ENCODE measurements around the gene ORAI2. TPM values are rescaled to one million over a fixed set of nuclear protein-coding genes. Genes with fewer than 3 reads are reported as not detected.
A peak's percentile ranks its signal among the peaks of the same experiment; 100 is the strongest.

Gene ORAI2
- total and polyA plus RNA-seq, 2 of the 13 experiments (the other 11 are each of a cell fraction or from before 2014, with no cell fraction given), result 3.0 to 6.0 TPM

GRCh38 chr7:102451371-102452054 lies 18.1 kb downstream of the ORAI2 start (continued):
- TF ChIP-seq, protein P1, sequence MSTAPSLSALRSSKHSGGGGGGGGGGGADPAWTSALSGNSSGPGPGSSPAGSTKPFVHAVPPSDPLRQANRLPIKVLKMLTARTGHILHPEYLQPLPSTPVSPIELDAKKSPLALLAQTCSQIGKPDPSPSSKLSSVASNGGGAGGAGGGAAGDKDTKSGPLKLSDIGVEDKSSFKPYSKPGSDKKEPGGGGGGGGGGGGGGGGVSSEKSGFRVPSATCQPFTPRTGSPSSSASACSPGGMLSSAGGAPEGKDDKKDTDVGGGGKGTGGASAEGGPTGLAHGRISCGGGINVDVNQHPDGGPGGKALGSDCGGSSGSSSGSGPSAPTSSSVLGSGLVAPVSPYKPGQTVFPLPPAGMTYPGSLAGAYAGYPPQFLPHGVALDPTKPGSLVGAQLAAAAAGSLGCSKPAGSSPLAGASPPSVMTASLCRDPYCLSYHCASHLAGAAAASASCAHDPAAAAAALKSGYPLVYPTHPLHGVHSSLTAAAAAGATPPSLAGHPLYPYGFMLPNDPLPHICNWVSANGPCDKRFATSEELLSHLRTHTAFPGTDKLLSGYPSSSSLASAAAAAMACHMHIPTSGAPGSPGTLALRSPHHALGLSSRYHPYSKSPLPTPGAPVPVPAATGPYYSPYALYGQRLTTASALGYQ (CRISPR knock-in tag; IDR thresholded peaks at IDR 0.05), result no peak
- TF ChIP-seq ZBED4 (CRISPR knock-in tag; IDR thresholded peaks at IDR 0.05; ENCODE audit: borderline replicate concordance) (no peak), ZNF557 (CRISPR knock-in tag; IDR thresholded peaks at IDR 0.05) (no peak), RFXANK (CRISPR knock-in tag; IDR thresholded peaks at IDR 0.05) (no peak), RFX5 (IDR thresholded peaks at IDR 0.05; ENCODE audit: low read depth, low read length) (no peak), CSRNP1 (CRISPR knock-in tag; IDR thresholded peaks at IDR 0.05) (no peak), KDM2A (CRISPR knock-in tag; IDR thresholded peaks at IDR 0.05; ENCODE audit: borderline replicate concordance, low read depth) (no peak; the same call in 1 of the 2 replicates), SETDB1 (CRISPR knock-in tag; IDR thresholded peaks at IDR 0.05; ENCODE audit: borderline replicate concordance) (no peak), IRF1 (CRISPR knock-in tag; IDR thresholded peaks at IDR 0.05; ENCODE audit: low read depth) (no peak), HNF1B (CRISPR knock-in tag; IDR thresholded peaks at IDR 0.05) (0 out of 2 replicates have a peak, but pooled peaks have one; percentile 18), XBP1 (CRISPR knock-in tag; IDR thresholded peaks at IDR 0.05) (no peak), ZFP36L2 (CRISPR knock-in tag; IDR thresholded peaks at IDR 0.05) (no peak), CHCHD3 (CRISPR knock-in tag; IDR thresholded peaks at IDR 0.05) (no peak), MBD4 (IDR thresholded peaks at IDR 0.05; ENCODE audit: borderline replicate concordance, low read length) (no peak), ZNF382 (CRISPR knock-in tag; IDR thresholded peaks at IDR 0.05; ENCODE audit: borderline replicate concordance) (no peak), KDM5B (CRISPR knock-in tag; IDR thresholded peaks at IDR 0.05; ENCODE audit: borderline replicate concordance) (no peak), ZSCAN12 (CRISPR knock-in tag; IDR thresholded peaks at IDR 0.05) (no peak), ZNF589 (CRISPR knock-in tag; conservative IDR thresholded peaks at IDR 0.05) (no peak)
- TF ChIP-seq, protein P2, sequence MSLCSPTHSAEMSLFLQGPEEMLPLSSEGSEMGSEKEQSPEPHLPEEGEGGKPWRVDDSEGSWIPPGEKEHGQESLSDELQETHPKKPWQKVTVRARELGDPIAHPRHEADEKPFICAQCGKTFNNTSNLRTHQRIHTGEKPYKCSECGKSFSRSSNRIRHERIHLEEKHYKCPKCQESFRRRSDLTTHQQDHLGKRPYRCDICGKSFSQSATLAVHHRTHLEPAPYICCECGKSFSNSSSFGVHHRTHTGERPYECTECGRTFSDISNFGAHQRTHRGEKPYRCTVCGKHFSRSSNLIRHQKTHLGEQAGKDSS (CRISPR knock-in tag; IDR thresholded peaks at IDR 0.05; ENCODE audit: borderline replicate concordance, low read depth), result no peak

Measured in HepG2 (cell line).